Naive thymus-derived CD8-positive, alpha-beta T cell (primary cell): ENCODE measurements around the gene TFDP1. TPM values are rescaled to one million over a fixed set of nuclear protein-coding genes. Genes with fewer than 3 reads are reported as not detected.

Source experiments
- ATAC-seq, 2 donors: fragments of 150-1000 bp; cut with Tn5 transposase in 1 of 2; sonication (Bioruptor Pico), chemical (Tn5 transposase) in 1 of 2; 1 replicate in 1 of 2; 2 replicates in 1 of 2; pipeline ENCODE4 v1.10.0; 2021; ENCODE audit warnings: mild to moderate bottlenecking in 2 of 2, moderate library complexity in 2 of 2
- POLR2A ChIA-PET: fragments of 350-600 bp; sonication (Branson Sonifier 250); formaldehyde crosslinking; loops from one replicate; lab custom pipeline; 2021; ENCODE audit warnings: antibody characterized with exemption; lab: Charles Lee
- DNase-seq, 10 donors: peaks; one replicate each; pipeline versions ENCODE4 v3.0.0 to v3.0.0-alpha.2; 2020 to 2022
- H3K27ac Mint-ChIP-seq, 10 donors: one replicate each; pipeline ENCODE4 v1.8.0; 2020 to 2022; ENCODE audit warnings: mild to moderate bottlenecking in 10 of 10, mixed read lengths in 10 of 10, moderate library complexity in 4 of 10, inconsistent platforms in 1 of 10
- H3K27me3 Mint-ChIP-seq, 5 donors: one replicate each; pipeline ENCODE4 v1.8.0; 2021 to 2022; ENCODE audit warnings: mixed read lengths in 5 of 5
- H3K36me3 Mint-ChIP-seq, 3 donors: one replicate each; pipeline ENCODE4 v1.8.0; 2020 to 2022; ENCODE audit warnings: mixed read lengths in 3 of 3, mild to moderate bottlenecking in 2 of 3, inconsistent platforms in 1 of 3
- H3K4me1 Mint-ChIP-seq, 4 donors: one replicate each; pipeline ENCODE4 v1.8.0; 2021 to 2022; ENCODE audit warnings: mixed read lengths in 4 of 4
- H3K4me3 Mint-ChIP-seq, 10 donors: one replicate each; pipeline ENCODE4 v1.8.0; 2020 to 2022; ENCODE audit warnings: mild to moderate bottlenecking in 10 of 10, mixed read lengths in 10 of 10, moderate library complexity in 6 of 10, inconsistent platforms in 1 of 10
- H3K9me3 Mint-ChIP-seq, 9 donors: one replicate each; pipeline ENCODE4 v1.8.0; 2020 to 2022; ENCODE audit warnings: mixed read lengths in 9 of 9, mild to moderate bottlenecking in 3 of 9, inconsistent platforms in 1 of 9, moderate library complexity in 1 of 9
- polyA plus RNA-seq, 3 donors: library from polyadenylated mRNA; unstranded; fragments of 300-500 nt; fragmentation: Illumina TruSeq; gene quantifications; one replicate each; pipeline ENCODE4 v1.2.3, GENCODE V29; 2021
- total RNA-seq, 8 experiments: library from RNA in 2 of 8; stranded (reverse) in 2 of 8; gene quantifications; one replicate each; pipeline ENCODE4 v1.2.3 and lab custom pipeline; 2021 to 2026

The TFDP1 gene
- total and polyA plus RNA-seq, 5 experiments from 2014 or later, result 17.1 to 61.9 (median 50.1) TPM

DNA sequence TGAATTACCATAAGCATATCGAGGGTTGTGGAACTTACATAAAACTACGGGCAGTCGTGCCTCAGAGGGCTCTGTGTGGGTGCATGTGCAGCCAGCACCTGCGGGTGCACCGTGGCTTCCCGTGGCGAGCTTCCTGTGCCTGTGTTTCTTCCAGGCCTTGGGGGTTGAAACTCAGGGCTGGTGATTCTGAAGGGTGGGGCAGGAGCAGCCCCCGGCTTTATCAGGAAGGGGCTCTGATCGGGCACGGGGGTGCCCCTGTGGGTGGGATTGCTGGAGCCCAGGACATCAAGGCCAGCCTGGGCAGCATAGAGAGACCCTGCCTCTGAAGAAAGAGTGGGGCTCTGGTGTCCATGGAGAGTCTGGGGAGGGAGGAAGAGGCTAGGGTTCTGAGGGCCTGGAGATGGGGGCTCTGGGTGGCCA, 62.4 kb downstream of the TFDP1 start:
- H3K4me1 Mint-ChIP-seq, result peaks cover 7 to 30% (median 29%) of the 10 kb centered on the region in 4 donors
- H3K27ac Mint-ChIP-seq, result peak overlapping the region in 9 of 10 donors; percentile 4 to 88 (median 57)
- DNase-seq (peak in 3 of 10 donors; percentile 30 to 63 (median 41)), ATAC-seq (peak; percentile 63 to 86)
- peaks cover 0 to 6% (median 0%) of the 10 kb centered on the region in 9 donors for H3K9me3 Mint-ChIP-seq
- peaks cover 0 to 7% (median 5%) of the 10 kb centered on the region in 3 donors for H3K36me3 Mint-ChIP-seq
- no peaks in the 10 kb centered on the region for H3K27me3 Mint-ChIP-seq
- POLR2A ChIA-PET, result no interaction called here
- H3K4me3 Mint-ChIP-seq, result peak overlapping the region in 9 of 10 donors; percentile 5 to 65 (median 46)

DNA sequence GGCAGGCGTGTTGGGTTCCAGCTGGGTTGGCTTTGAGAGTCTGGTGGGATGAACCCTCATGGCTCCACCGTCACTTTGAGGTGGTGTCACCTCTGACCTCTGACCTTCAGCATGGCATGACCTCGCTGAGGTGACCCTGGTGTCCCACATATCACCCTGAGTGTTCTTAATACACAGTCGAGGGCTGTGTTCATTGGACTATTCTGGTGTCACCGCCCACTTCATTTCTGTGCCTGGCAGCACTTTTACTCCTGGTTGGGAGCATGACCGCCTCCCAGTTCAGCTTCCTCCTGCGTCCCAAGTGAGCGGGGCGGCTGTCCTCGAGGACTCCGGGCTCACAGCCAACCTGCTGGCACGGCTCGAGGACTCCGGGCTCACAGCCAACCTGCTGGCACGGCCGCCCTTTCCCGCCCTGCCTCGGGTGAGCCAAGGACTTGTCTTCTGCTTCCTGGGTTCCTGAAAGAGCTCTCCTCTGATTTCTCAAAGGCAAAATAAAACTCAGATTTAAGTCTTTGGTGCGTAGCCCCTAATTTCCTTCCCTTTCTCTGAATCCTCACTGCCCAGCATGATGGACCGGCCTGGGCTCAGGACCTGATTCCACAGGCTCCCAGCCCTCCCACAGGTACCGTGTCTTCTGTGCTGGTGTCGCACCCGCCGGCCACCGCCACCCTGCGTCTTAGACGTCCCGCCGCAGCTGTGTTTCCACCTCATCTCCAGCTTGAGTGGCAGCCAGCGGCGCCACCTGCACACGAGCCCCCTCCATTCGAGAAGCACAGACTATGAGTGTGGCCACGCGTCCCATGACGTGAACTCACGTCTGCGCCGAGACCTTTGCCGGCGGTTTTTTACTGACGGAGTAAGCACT, 63.0 kb downstream of the TFDP1 start:
- POLR2A ChIA-PET, result no interaction called here
- Mint-ChIP-seq H3K36me3 (peaks cover 0 to under 1% (median 0%) of the 10 kb centered on the region in 3 donors), H3K4me1 (peaks cover 7 to 30% (median 29%) of the 10 kb centered on the region in 4 donors), H3K9me3 (peaks cover 0 to 6% (median 0%) of the 10 kb centered on the region in 9 donors), H3K27ac (peak overlapping the region in 9 of 10 donors; percentile 4 to 88 (median 57)), H3K4me3 (peak overlapping the region in 5 of 10 donors; percentile 20 to 65 (median 46)), H3K27me3 (no peaks in the 10 kb centered on the region)
- no peak for ATAC-seq
- DNase-seq, result peak in 1 of 10 donors; percentile 47

DNA sequence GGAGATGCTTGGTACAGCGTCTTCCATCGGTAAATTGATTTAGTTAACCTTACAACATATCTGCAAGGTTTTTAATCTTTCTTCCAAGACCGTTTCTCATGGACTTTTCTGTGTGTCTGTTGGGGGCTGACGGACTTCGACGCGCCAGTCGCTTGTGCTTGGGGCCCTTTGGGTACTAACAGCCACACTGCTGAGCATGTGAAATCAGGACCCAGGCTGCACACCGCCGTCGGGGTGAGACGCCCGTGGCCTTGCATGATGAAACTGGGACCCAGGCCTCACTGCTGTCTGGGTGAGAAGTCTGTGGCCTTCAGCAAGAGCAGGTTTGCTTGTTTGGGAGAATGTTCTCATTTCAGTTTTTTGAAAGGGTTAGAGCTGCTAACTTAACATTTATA, 63.7 kb downstream of the TFDP1 start:
- H3K4me1 Mint-ChIP-seq, result peaks cover 7 to 30% (median 29%) of the 10 kb centered on the region in 4 donors
- no peak overlapping the region for H3K4me3 Mint-ChIP-seq
- ATAC-seq, result no peak
- POLR2A ChIA-PET, result no interaction called here
- DNase-seq, result peak in 1 of 10 donors; percentile 6
- H3K27ac Mint-ChIP-seq, result peak overlapping the region in 5 of 10 donors; percentile 15 to 79 (median 43)
- H3K9me3 Mint-ChIP-seq, result peaks cover 0 to 6% (median 0%) of the 10 kb centered on the region in 9 donors
- H3K27me3 Mint-ChIP-seq, result no peaks in the 10 kb centered on the region
- H3K36me3 Mint-ChIP-seq, result no peaks in the 10 kb centered on the region

DNA sequence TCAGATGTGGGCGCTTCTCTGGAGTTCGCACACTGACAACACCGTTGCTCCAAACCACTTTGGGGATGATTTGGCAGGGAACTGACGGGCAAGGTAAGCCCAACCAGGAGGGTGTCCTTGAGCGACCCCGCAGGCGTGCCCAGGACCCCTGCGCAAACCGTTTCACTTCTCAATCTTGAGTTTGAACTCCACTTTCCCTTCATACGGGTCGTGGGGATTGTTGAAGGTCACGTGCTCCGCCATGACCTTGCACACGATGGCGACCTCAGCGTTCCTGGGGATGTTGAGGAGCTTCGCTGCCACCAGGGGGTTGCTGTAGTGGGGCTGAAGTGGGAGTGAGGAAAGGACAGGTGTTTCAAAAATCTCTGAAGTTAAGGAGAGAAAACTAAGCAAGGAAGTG, 64.7 kb downstream of the TFDP1 start:
- POLR2A ChIA-PET, result interaction anchor here (1.2 kb wide), 1 partner anchor 15 kb away, joined by 3 read pairs; no protein-coding TSS in a partner anchor

DNA sequence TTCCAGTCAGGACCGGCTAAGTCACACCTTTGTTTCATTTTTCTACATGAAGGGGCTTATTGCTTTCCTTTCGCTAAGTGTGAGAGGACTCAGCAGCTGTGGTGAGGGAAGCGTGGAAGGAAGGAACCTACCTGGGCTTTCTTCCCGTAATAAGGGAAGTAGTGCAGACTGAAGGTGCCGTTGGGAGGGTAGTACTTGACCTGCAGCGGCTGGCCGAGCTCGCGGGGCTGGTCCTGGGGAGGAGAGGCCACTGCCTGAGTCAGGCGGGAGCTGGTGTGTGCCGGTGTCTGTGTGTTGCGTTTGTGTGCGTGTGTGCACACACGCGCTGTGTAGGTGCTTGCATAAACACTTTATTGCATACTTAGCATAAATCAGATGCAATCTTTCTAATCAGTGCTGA, 65.7 kb downstream of the TFDP1 start:
- Mint-ChIP-seq H3K4me3 (no peak overlapping the region), H3K36me3 (no peaks in the 10 kb centered on the region), H3K27ac (peak overlapping the region in 1 of 10 donors; percentile 37), H3K4me1 (peaks cover 9 to 37% (median 31%) of the 10 kb centered on the region in 4 donors), H3K9me3 (peaks cover 0 to 6% (median 0%) of the 10 kb centered on the region in 9 donors), H3K27me3 (no peaks in the 10 kb centered on the region)
- POLR2A ChIA-PET, result interaction anchor here (1.2 kb wide), 1 partner anchor 16 kb away, joined by 3 read pairs; no protein-coding TSS in a partner anchor
- DNase-seq (peak in 1 of 10 donors; percentile 34), ATAC-seq (no peak)

More for the DNA sequence above, 64.7 kb downstream of the TFDP1 start:
- no peaks in the 10 kb centered on the region for H3K27me3 Mint-ChIP-seq
- H3K36me3 Mint-ChIP-seq, result no peaks in the 10 kb centered on the region
- ATAC-seq, result no peak
- no peak overlapping the region for H3K4me3 Mint-ChIP-seq
- DNase-seq, result peak in 1 of 10 donors; percentile 6
- H3K4me1 Mint-ChIP-seq, result peaks cover 9 to 36% (median 31%) of the 10 kb centered on the region in 4 donors
- H3K9me3 Mint-ChIP-seq, result peaks cover 0 to 6% (median 0%) of the 10 kb centered on the region in 9 donors
- H3K27ac Mint-ChIP-seq, result no peak overlapping the region

DNA sequence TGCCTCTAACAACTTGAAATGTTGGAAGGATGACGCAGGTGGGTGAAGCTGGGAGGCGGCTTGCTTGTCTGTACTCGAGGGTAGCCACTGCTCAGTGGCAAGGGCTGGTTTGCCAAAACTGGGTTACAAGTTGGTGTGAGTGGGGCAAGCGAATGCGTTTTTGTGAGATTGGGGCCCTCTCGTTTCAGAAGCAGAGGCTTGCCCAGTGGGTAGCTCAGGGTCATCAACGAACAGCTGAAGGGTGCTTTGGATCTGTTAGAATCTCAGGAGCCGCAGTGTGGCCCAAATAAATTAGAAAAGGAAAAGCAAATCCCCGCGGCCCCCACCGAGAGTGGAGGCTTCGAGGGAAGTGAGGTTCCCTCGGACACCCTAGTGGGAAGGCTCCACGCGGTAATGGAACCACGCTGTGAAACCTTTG, 66.2 kb downstream of the TFDP1 start:
- H3K4me1 Mint-ChIP-seq, result peaks cover 9 to 34% (median 29%) of the 10 kb centered on the region in 4 donors

DNA sequence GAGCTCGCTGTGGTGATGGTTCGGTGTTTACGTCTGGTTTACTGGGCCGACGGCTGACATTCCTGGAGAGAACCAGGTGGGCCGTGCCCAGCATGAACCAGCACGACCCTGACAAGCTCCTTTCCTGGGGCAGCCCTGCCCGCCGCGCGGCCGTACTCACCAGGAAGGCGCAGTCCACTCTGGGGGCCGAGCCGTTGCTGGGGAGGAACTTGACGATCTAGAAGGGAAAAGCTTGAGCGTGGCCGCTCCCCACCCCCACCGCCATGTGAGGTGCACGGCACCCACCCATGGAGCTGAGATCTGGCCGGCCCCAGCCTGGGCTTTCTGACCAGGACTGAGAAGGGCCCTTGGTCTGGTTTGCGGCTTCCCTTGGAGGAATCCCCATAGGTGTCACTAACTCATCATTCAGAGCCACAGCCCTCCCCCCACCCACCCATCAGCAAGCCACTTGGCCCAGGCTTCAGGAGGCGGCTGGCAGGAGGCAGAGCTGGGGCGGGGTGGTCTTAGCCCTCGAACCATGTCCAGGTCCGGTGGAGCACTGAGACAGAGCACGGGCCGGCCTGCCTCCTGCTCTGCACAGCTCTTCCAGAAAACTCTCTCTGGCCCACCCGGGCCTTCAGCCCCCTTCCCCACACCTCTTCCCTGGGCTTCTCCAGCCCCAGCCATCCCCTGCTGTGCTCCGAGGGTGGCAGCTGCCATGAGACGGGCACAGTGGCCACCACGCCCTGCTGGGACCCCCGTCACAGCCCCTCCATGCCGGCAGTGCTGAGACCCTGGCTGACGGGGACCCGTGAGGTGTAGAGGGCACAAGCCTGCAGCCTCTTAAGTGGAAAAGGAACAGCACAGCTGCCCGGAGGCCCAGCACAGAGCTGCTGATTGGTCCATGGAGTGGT, 67.2 kb downstream of the TFDP1 start:
- POLR2A ChIA-PET, result no interaction called here
- Mint-ChIP-seq H3K4me1 (peaks cover 6 to 24% (median 19%) of the 10 kb centered on the region in 4 donors), H3K36me3 (no peaks in the 10 kb centered on the region)

More for the DNA sequence above, 66.2 kb downstream of the TFDP1 start:
- H3K9me3 Mint-ChIP-seq, result peaks cover 0 to 6% (median 0%) of the 10 kb centered on the region in 9 donors
- ATAC-seq (no peak), DNase-seq (peak in 1 of 10 donors; percentile 13)
- H3K27ac Mint-ChIP-seq, result no peak overlapping the region
- no peaks in the 10 kb centered on the region for H3K27me3 Mint-ChIP-seq
- POLR2A ChIA-PET, result no interaction called here
- no peaks in the 10 kb centered on the region for H3K36me3 Mint-ChIP-seq
- no peak overlapping the region for H3K4me3 Mint-ChIP-seq

DNA sequence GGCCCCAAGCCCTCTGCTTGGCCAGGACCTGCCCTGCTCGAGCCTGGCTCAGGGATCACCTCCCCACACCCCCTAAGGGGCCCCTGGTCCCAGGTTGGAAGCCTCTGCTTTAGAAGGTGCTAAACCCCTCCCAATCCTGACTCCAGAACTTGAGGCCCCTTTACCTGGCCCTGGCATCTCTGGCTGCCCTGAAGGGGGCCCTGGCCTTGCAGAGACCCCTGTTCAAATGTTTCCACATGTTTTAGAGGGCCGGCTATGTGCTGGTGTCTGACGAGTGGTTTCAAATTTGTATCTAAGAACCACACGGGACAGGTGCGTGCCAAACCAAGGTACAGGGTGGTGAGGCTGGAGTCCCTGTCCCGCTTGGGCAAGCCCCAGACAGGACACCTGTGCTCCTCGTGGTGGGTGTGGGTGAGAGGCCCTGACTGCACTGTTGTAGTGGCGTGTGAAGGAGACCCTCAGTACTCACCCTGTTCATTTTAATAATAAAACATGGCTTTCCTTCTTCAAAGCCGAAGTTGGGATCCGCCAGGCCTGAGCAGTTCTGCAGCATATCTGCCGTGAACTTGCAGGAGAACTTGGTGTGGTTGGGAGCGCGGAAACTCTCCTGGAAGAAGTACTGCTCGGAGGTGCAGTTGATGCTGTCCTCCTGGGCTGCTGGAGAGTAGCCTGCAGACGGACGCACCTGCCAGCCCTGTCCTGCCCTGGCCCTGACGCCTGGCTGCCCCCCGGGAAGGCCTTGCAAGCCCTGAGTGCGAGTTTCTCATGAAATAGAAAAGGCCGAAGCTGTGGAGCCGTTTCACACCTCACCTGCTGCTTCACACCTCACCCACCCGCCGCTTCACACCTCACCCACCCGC, 68.1 kb downstream of the TFDP1 start:
- H3K4me3 Mint-ChIP-seq, result no peak overlapping the region
- no peaks in the 10 kb centered on the region for H3K36me3 Mint-ChIP-seq
- peaks cover 6 to 15% (median 10%) of the 10 kb centered on the region in 4 donors for H3K4me1 Mint-ChIP-seq
- no peak for ATAC-seq
- POLR2A ChIA-PET, result no interaction called here
- H3K27ac Mint-ChIP-seq, result peak overlapping the region in 1 of 10 donors; percentile 62
- peak in 1 of 10 donors; percentile 36 for DNase-seq
- H3K9me3 Mint-ChIP-seq, result peaks cover 0 to 4% (median 0%) of the 10 kb centered on the region in 9 donors
- H3K27me3 Mint-ChIP-seq, result no peaks in the 10 kb centered on the region

More for the DNA sequence above, 67.2 kb downstream of the TFDP1 start:
- Mint-ChIP-seq H3K4me3 (no peak overlapping the region), H3K27ac (no peak overlapping the region), H3K9me3 (peaks cover 0 to 6% (median 0%) of the 10 kb centered on the region in 9 donors), H3K27me3 (no peaks in the 10 kb centered on the region)
- ATAC-seq, result no peak
- DNase-seq, result peak in 1 of 10 donors; percentile 38

DNA sequence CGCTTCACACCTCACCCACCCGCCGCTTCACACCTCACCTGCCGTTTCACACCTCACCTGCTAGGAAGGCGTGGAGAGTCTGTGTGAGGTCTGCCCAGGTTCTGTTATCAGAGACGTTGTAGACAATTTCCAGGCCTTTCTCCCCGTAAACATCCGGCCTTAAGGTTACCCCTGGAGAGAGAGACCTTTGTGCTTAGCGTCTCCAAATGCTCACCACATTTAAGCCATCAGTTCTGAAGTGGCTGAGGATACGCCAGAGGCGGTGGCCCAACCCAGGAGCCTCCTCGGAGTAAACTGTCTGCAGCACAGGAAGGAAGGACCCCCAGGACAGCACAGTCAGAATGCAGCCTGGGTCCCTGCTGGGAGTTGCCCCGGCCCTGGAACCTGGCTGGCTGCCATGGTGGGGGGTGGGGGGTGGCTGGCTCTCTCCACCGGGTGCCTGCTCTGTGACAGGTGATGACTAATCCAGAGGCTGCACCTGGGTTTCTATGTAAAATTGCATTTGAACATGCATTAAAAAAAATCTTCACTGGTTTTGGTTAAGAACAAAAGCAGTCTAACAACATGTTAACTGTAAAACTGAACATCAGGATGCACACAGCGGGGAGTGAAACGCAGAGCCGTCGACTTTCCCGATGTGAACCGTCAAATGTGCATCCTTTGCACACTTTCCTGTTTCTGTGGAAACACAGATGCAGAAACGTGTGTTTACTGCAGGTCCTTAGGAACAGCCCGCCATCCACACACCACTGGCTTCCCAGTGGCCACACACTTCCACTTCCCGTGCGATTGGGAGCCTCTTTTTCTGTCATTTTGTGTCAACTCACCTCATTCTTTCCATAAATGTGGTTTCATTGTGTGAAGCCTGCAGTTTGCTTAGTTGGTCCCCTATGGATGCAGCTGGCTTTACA, 69.0 kb downstream of the TFDP1 start:
- DNase-seq, result peak in 1 of 10 donors; percentile 63
- ATAC-seq, result no peak
- Mint-ChIP-seq H3K27me3 (no peaks in the 10 kb centered on the region), H3K27ac (peak overlapping the region in 3 of 10 donors; percentile 40 to 62 (median 59)), H3K36me3 (no peaks in the 10 kb centered on the region), H3K4me1 (peaks cover 2 to 8% (median 6%) of the 10 kb centered on the region in 4 donors), H3K9me3 (peaks cover 0 to 4% (median 0%) of the 10 kb centered on the region in 9 donors), H3K4me3 (no peak overlapping the region)
- POLR2A ChIA-PET, result no interaction called here

DNA sequence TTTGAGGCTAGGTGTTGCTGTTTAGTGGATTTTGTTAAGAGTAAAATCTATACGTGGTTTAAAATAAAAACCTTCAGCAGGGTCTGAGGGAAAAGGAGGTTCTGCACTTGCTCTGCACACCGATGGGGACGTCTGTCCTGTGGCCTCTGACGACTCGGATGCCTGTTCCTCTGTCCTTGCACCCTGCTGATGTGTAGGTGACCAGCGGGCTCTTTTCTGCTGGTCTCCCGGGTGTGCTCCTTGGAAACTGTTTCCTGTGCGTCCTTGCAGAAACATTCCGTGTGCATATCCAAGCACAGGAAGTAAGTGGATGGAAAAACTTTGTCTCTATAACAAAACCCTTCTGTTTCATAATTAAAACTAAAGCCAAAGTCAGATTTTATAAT, 69.6 kb downstream of the TFDP1 start:
- H3K4me1 Mint-ChIP-seq, result peaks cover 2 to 8% (median 6%) of the 10 kb centered on the region in 4 donors
- peaks cover 0 to 4% (median 0%) of the 10 kb centered on the region in 9 donors for H3K9me3 Mint-ChIP-seq
- no peak overlapping the region for H3K4me3 Mint-ChIP-seq
- POLR2A ChIA-PET, result no interaction called here
- H3K27ac Mint-ChIP-seq, result peak overlapping the region in 2 of 10 donors; percentile 41 to 59
- no peaks in the 10 kb centered on the region for H3K27me3 Mint-ChIP-seq
- peak in 1 of 10 donors; percentile 4 for DNase-seq
- H3K36me3 Mint-ChIP-seq, result no peaks in the 10 kb centered on the region
- ATAC-seq, result no peak
